GM12878 (cell line): ENCODE measurements around the gene EDEM3. TPM values are rescaled to one million over a fixed set of nuclear protein-coding genes. Genes with fewer than 3 reads are reported as not detected.

Experiments used
- BRCA1 ChIP-seq: IDR thresholded peaks from 2 replicates; pipeline ENCODE4 v1.6.1; 2011; ENCODE audit warnings: low read depth, low read length, improper control_type of control experiment
- CHD4 ChIP-seq: fragments of 200-600 bp; sonication (generic); IDR thresholded peaks from 2 replicates; pipeline ENCODE4 v1.6.1; 2016; ENCODE audit warnings: mild to moderate bottlenecking
- EP300 ChIP-seq, 2 experiments: fragments of 150-350 bp in 1 of 2; IDR thresholded peaks; 2 replicates each; pipeline ENCODE4 v1.6.1; 2011 to 2012; ENCODE audit warnings: low read depth in 2 of 2, low read length in 2 of 2, borderline replicate concordance in 1 of 2, improper control_type of control experiment in 1 of 2, inconsistent platforms in 1 of 2; ENCODE audit not compliant: control insufficient read depth in 1 of 2
- FOXK2 ChIP-seq: fragments of 450-650 bp; IDR thresholded peaks from 2 replicates; pipeline ENCODE4 v1.6.1; 2017; ENCODE audit warnings: mild to moderate bottlenecking, moderate library complexity
- KLF5 ChIP-seq: fragments of 450-650 bp; IDR thresholded peaks from 2 replicates; pipeline ENCODE4 v1.6.1; 2014; ENCODE audit warnings: mild to moderate bottlenecking; ENCODE audit not compliant: partially characterized antibody
- MTA2 ChIP-seq: fragments of 450-650 bp; IDR thresholded peaks from 2 replicates; pipeline ENCODE4 v1.6.1; 2016; ENCODE audit warnings: low read depth, mild to moderate bottlenecking, moderate library complexity
- NFXL1 ChIP-seq: fragments of 450-650 bp; IDR thresholded peaks from 2 replicates; pipeline ENCODE4 v1.6.1; 2017; ENCODE audit warnings: antibody characterized with exemption, mild to moderate bottlenecking, borderline replicate concordance
- POLR2AphosphoS2 ChIP-seq: IDR thresholded peaks from 2 replicates; pipeline ENCODE4 v1.6.1; 2011; ENCODE audit warnings: low read depth, mild to moderate bottlenecking, low read length, improper control_type of control experiment, moderate library complexity
- RAD21 ChIP-seq: IDR thresholded peaks from 2 replicates; pipeline ENCODE4 v1.6.1; 2011; ENCODE audit warnings: mild to moderate bottlenecking, low read depth, low read length, moderate library complexity; ENCODE audit not compliant: insufficient read depth
- RAD51 ChIP-seq: fragments of 450-650 bp; IDR thresholded peaks from 2 replicates; pipeline ENCODE4 v1.6.1; 2016; ENCODE audit warnings: moderate library complexity, mild to moderate bottlenecking, inconsistent platforms
- SKIL ChIP-seq: fragments of 450-650 bp; IDR thresholded peaks from 2 replicates; pipeline ENCODE4 v1.6.1; 2017; ENCODE audit warnings: mild to moderate bottlenecking, low read depth, inconsistent platforms; ENCODE audit not compliant: poor library complexity, severe bottlenecking
- STAT1 ChIP-seq: fragments of 450-650 bp; conservative IDR thresholded peaks from 2 replicates; pipeline ENCODE4 v1.6.1; 2014; ENCODE audit warnings: antibody characterized with exemption, mild to moderate bottlenecking
- STAT3 ChIP-seq: IDR thresholded peaks from 2 replicates; pipeline ENCODE4 v1.6.1; 2011; ENCODE audit warnings: low read depth, low read length, improper control_type of control experiment
- TCF12 ChIP-seq: IDR thresholded peaks from 2 replicates; pipeline ENCODE4 v1.6.1; 2011; ENCODE audit warnings: low read depth, mild to moderate bottlenecking, low read length
- ZNF217 ChIP-seq: fragments of 450-650 bp; IDR thresholded peaks from 2 replicates; pipeline ENCODE4 v1.6.1; 2017; ENCODE audit warnings: antibody characterized with exemption, mild to moderate bottlenecking
- ZNF592 ChIP-seq: fragments of 450-650 bp; IDR thresholded peaks from 2 replicates; pipeline ENCODE4 v1.6.1; 2017; ENCODE audit warnings: mild to moderate bottlenecking, moderate library complexity
- ZNF687 ChIP-seq: fragments of 450-650 bp; IDR thresholded peaks from 2 replicates; pipeline ENCODE4 v1.6.1; 2017; ENCODE audit warnings: mild to moderate bottlenecking, moderate library complexity
- polyA plus RNA-seq, 11 experiments: library from polyadenylated mRNA; depleted of rRNA in 4 of 11; unstranded in 6 of 11; stranded (reverse) in 5 of 11; fragments of >200 nt; fragmentation: Nextera tagmentation in 4 of 11; fragmentation: Illumina TruSeq in 1 of 11; extraction: Ambion mirVana in 4 of 11; extraction: Trizol in 1 of 11; gene quantifications; 1 replicate in 1 of 11; 2 replicates in 10 of 11; pipeline versions ENCODE4 v1.2.1 to v1.2.3, GENCODE V29; 2011 to 2016; ENCODE audit warnings: inconsistent platforms in 2 of 11, missing spikeins in 2 of 11, low read depth in 1 of 11
- total RNA-seq, 4 experiments: library from RNA; depleted of rRNA in 3 of 4; stranded (reverse); fragments of >200 nt in 3 of 4; fragmentation: Illumina TruSeq in 1 of 4; extraction: Trizol in 1 of 4; gene quantifications; 2 replicates each; pipeline versions ENCODE4 v1.2.1 to v1.2.3, GENCODE V29; 2013 to 2021

Gene EDEM3
- total and polyA plus RNA-seq, 10 of the 15 experiments (the other 5 are each of a cell fraction or from before 2014, with no cell fraction given), result 6.4 to 19.3 (median 14.3) TPM

GRCh38 chr1:184753608-184754475 lies 816 bp downstream of the EDEM3 start (continued):
- TF ChIP-seq ZNF592 (no peak), ZNF217 (no peak), CHD4 (no peak), SKIL (no peak), MTA2 (no peak), KLF5 (no peak), RAD51 (no peak), STAT1 (no peak), RAD21 (no peak), TCF12 (no peak), BRCA1 (no peak), FOXK2 (no peak), POLR2AphosphoS2 (no peak), EP300 (IDR thresholded peaks at IDR 0.05; ENCODE audit: borderline replicate concordance in 1 of 2, control insufficient read depth in 1 of 2, low read depth in 2 of 2, low read length in 2 of 2) (no peak), ZNF687 (0 out of 2 replicates have a peak, but pooled peaks have one; percentile 10), STAT3 (no peak), NFXL1 (no peak)
